Urothelium cell line (cell line): Measurements from ENCODE around the gene XIAP.
"Not testable (repeated sequence)": the region's sequence is repeated elsewhere in the genome, so short reads cannot be mapped to it uniquely, and the experiment has no call there.

Experiments used
- DNase-seq: peaks from one replicate; pipeline ENCODE4 v3.0.0; 2011; ENCODE audit warnings: low spot score, mixed read lengths
- FAIRE-seq: peaks from 2 replicates; lab custom pipeline; 2011; peaks lifted over from hg19 to GRCh38; lab: Jason Lieb, UNC

Gene XIAP

DNA sequence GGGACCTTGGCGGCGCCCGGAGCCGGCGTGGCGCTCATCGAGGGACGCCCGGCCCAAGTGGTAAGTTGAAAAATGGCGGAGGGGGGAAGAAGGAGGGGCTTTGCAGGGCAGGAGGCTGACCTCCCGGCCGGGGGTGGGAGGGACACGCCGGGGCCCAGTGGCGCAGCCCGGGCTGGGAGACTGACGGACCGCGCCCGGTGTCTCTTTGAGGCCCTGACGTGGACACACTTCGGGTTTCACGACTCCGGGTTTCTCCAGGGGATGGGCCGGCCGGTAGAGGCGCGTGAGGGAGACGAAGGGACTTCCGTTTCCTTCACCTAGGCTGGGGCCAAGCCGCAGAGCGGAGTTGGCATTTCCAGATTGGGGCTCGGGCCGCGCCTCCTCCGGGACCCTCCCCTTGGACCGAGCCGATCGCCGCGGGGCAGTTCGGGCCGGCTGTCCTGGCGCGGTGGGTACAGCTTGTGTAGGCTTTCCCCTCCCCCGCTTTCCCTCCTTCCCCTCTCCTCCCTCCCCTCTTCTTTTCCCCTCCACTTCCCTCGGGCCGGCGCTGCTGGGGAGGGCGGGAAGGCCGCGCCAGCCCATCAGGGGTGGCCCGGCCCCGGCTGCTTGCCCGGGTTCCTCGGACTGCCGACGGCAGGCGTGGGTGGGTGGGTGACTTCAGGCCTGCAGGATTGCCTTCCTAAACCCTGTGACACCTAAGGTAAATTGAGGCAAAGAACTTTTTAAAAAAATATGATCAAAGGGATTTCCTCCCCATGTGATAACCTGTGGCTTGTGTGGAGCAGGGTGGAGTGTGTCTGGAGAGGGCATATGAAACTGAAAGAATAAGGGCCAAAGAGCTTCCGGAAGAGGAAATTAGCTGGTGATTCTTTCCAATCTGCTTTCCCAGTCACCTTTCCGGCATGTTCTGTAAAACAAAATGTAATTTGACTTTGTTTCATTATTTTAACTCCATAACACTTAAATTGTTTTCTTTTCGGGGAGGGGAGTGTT lies at the start of gene XIAP:
TSS of gene XIAP (plus strand) at position 208 of the 993 bp plus-strand sequence. CDS start 25,610 bp downstream, outside the sequence.
- DNase-seq (peak; percentile 70), FAIRE-seq (no peak)

DNA sequence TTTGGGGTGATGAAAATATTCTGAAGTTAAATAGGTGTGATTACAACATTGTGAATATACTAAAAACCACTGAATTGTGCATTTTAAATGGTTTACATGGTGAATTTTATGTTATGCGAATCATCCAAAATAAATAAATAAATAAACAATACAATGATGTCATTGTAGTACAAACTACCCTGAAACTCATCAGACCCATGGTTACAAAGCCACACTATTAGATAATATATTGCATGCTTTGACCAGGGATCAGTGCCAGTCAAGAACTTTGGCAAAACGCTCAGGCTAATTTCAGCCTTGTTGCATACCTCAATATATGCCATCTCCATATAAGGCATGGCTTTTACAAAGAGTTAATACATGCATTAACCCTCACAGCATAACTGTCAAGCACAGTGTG lies 45.5 kb upstream of the XIAP start:
- no peak for FAIRE-seq

GRCh38 chrX:123814934-123815394 lies 44.9 kb upstream of the XIAP start:
- not testable (repeated sequence) for FAIRE-seq, DNase-seq

More for the DNA sequence above, 45.5 kb upstream of the XIAP start:
- no peak for DNase-seq

DNA sequence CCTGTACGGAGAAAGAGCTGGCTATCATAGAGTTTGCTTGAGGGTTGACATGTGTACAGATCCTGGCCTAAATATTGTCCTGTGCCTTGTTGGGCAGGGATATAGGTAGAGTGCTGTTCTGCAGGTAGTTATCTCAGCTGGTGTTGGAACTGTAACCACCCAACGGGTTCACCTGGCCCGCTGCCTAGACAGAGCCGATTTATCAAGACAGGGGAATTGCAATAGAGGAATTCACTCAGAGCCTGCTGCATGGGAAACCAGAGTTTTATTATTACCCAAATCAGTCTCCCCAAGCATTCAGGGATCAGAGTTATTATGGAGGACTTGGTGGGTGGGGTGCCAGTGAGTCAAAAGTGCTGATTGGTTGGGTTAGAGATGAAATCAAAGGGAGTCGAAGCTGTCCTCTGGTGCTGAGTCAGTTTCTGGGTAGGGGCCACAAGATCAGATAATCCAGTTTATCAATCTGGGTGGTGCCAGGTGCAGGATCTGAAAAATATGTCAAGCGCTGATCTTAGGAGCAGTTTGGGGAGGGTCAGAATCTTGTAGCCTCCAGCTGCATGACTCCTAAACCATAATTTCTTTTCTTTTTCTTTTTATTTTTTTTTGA lies 42.5 kb upstream of the XIAP start:
- FAIRE-seq (no peak), DNase-seq (no peak)

DNA sequence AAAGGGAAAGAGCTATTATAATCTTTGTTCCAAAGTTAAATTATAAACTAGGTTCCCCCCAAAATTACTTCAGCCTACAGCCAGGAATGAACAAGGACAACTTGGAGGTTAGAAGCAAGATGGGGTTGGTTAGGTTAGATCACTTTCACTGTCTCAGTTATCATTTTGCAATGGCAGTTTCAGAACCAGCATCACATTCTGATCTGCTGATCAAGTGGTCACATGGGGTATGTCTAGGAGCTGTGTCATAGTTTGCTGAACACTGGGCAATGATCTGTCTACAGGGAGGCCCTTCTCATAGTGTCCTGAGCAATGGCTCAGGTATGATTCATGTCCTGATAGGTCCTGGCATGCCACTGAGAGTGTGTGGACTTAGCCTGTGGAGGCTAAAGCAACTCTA lies 41.6 kb upstream of the XIAP start:
- FAIRE-seq (no peak), DNase-seq (no peak)

DNA sequence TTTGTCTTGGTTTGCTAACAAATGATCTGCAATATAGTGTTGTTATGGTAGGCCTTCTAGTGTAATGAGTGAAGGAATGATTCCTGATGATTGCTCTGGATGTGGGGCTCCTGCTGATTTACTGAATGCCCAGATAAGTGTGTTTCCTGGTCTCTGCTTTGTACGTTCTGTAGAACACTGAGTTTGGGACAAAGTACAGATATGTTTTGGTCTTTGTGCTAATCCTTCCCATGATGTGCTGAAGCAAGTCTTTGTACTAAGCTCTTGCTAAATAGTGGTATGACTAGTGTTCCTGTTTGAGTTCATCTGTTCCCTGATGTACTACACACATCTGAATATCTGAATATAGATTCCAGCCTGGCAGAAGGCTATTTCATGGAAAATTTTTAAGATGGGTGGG lies 36.9 kb upstream of the XIAP start:
- no peak for FAIRE-seq
- no peak for DNase-seq

- DNase-seq (peak; percentile 7), FAIRE-seq (no peak)
Measured at GRCh38 chrX:123830309-123830708, 29.5 kb upstream of the XIAP start.

- DNase-seq (peak; percentile 13), FAIRE-seq (no peak)
Measured at GRCh38 chrX:123833387-123833786, 26.5 kb upstream of the XIAP start.

GRCh38 chrX:123834116-123834515 lies 25.7 kb upstream of the XIAP start:
- DNase-seq (no peak), FAIRE-seq (no peak)

- no peak for FAIRE-seq
Measured at GRCh38 chrX:123835661-123836371, 24.0 kb upstream of the XIAP start.

DNA sequence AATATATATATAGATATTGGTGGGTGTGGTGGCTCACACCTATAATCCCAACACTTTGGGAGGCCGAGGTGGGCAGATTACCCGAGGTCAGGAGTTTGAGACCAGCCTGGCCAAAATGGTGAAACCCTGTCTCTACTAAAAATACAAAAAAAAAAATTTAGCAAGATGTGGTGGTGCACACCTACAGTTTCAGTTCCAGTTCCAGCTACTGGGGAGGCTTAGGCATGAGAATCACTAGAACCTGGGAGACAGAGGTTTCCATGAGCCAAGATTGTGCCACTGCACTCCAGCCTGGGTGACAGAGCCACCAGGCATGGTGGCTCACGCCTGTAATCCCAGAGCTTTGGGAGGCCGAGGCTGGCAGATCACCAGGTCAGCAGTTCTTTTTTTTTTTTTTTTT lies 14.7 kb upstream of the XIAP start:
- FAIRE-seq, DNase-seq: not testable (repeated sequence)

More at GRCh38 chrX:123835661-123836371, 24.0 kb upstream of the XIAP start:
- peak; percentile 38 for DNase-seq

DNA sequence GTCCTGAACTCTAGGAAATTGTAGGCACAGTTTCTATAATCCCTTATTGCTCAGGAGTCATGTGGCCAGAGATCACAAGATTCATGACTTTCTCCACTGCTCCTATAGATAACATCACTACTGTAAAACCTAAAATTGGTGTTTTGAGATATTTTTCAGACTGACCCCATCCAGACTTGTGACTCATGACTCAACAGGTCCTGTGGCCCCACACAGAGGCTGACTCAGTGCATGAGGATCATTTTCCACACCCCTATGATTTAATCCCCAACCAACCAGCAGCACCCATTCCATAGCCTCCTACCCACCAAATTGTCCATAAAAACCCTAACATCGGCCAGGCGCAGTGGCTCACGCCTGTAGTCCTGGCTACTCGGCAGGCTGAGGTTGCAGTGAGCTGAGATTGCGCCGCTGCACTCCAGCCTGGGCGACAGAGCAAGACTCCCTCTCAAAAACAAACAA lies 13.2 kb upstream of the XIAP start:
- FAIRE-seq (no peak), DNase-seq (peak; percentile 7)

- DNase-seq: no peak
- FAIRE-seq: no peak
Measured at GRCh38 chrX:123847056-123847455, 12.8 kb upstream of the XIAP start.

DNA sequence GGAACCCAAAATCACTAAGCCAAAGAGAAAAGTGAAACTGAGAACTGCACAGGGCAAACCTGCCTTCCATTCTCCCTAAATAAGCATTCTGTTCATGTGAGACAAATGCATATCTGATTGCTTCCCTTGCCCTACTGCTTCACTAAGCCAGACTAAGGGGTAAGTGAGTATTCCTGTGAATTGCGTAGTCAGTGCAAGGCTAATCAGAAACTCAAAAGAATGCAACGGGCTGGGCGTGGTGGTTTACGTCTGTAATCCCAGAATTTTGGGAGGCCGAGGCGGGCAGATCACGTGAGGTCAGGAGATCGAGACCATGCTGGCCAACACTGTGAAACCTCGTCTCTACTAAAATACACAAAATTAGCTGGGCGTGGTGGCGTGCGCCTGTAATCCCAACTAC lies 10.8 kb upstream of the XIAP start:
- DNase-seq: no peak

GRCh38 chrX:123849906-123850305 lies 9.9 kb upstream of the XIAP start:
- DNase-seq, FAIRE-seq: not testable (repeated sequence)

More for the DNA sequence above, 10.8 kb upstream of the XIAP start:
- FAIRE-seq: no peak

DNA sequence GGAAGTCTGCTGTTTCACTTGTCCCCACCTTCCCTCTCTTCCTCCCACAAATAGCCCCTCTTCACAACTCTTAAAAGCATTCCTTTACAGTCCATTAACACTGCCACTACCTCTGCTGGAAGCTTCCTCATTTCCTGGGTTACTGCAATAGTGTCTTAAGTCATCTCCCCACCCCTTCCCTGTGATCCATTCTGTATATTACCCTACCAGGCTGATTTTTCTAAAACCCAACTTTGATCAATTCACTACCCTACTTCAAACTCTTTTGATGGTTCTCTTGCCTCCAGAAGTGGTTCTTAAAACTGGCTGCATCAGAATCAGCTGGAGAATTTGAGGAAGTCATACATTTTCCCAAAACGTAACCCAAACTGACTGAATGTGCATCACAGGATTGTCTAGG lies 8.8 kb upstream of the XIAP start:
- no peak for FAIRE-seq
- DNase-seq: no peak

GRCh38 chrX:123854329-123854728 lies 5.5 kb upstream of the XIAP start:
- FAIRE-seq (no peak), DNase-seq (no peak)

- DNase-seq: no peak
- FAIRE-seq: no peak
Measured at GRCh38 chrX:123859409-123859845, 426 bp upstream of the XIAP start.

GRCh38 chrX:123860983-123861382 lies 1.1 kb downstream of the XIAP start:
- FAIRE-seq (no peak), DNase-seq (no peak)

DNA sequence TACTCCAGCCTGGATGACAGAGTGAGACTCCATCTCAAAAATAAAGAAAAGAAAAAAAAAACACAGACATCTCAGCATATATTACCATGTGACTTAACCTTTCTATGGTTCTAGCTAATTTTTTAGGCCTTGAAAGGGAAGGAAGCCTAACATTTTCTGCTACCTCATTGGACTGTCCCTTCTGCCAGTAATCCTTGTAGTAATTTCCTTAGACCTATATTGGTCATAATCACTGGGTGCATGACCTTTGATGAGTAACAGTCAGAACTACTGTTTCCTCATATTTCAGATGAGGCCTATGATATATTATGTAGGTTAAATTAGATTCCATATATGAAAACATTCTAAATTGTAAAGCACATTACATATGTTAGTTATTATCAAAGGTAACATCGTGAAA lies 9.6 kb downstream of the XIAP start:
- DNase-seq: no peak
- no peak for FAIRE-seq

GRCh38 chrX:123871309-123871708 lies 11.5 kb downstream of the XIAP start:
- DNase-seq (no peak), FAIRE-seq (no peak)
